Measurements from ENCODE around the gene WNT3A. TPM values are rescaled to one million over a fixed set of nuclear protein-coding genes. Genes with fewer than 3 reads are reported as not detected.

WNT3A gene
- total and polyA plus RNA-seq, 10 donors = not detected

- Histone ChIP-seq H3K9me3 (no peaks in the 10 kb centered on the region), H3K4me3 (no peak overlapping the region), H3K4me1 (peaks cover 0 to 25% (median 19%) of the 10 kb centered on the region in 6 donors), H3K36me3 (no peaks in the 10 kb centered on the region), H3K27me3 (replicated peaks in 1 of 7) (peaks cover 26 to 100% (median 87%) of the 10 kb centered on the region in 7 donors), H3K27ac (no peak overlapping the region)
- peak; percentile 67 for DNase-seq
- TF ChIP-seq POLR2A (IDR thresholded peaks at IDR 0.05) (no peak), CTCF (IDR thresholded peaks at IDR 0.05 in 8 of 11, conservative IDR thresholded peaks at IDR 0.05 in 3 of 11) (no peak), POLR2AphosphoS5 (IDR thresholded peaks at IDR 0.05) (no peak)
- 82 to 87% (median 85%) methylated on average over 8 to 15 of the region's 15 CpGs for WGBS, 5 donors
- intact Hi-C loops (cut with DNase I; ENCODE audit: low total_unique reads) = no loop called here
Measured at GRCh38 chr1:228063251-228064191, 56.7 kb downstream of the WNT3A start.

GRCh38 chr1:228064296-228064695 lies 57.5 kb downstream of the WNT3A start:
- no peak overlapping the region for H3K27ac ChIP-seq
- peaks cover 20 to 100% (median 79%) of the 10 kb centered on the region in 7 donors for H3K27me3 ChIP-seq (replicated peaks in 1 of 7)
- TF ChIP-seq CTCF (IDR thresholded peaks at IDR 0.05 in 8 of 11, conservative IDR thresholded peaks at IDR 0.05 in 3 of 11) (no peak), POLR2A (IDR thresholded peaks at IDR 0.05) (no peak), POLR2AphosphoS5 (IDR thresholded peaks at IDR 0.05) (no peak)
- peaks cover 0 to 18% (median 15%) of the 10 kb centered on the region in 6 donors for H3K4me1 ChIP-seq
- intact Hi-C loops (cut with DNase I; ENCODE audit: low total_unique reads) = no loop called here
- H3K4me3 ChIP-seq = no peak overlapping the region
- 46 to 65% (median 58%) methylated on average over 7 to 8 of the region's 8 CpGs for WGBS, 5 donors
- H3K9me3 ChIP-seq = no peaks in the 10 kb centered on the region
- DNase-seq = peak; percentile 57
- no peaks in the 10 kb centered on the region for H3K36me3 ChIP-seq

- Histone ChIP-seq H3K27ac (no peak overlapping the region), H3K9me3 (no peaks in the 10 kb centered on the region), H3K4me3 (no peak overlapping the region), H3K4me1 (peaks cover 0 to 12% (median 9%) of the 10 kb centered on the region in 6 donors), H3K27me3 (replicated peaks in 1 of 7) (peaks cover 15 to 97% (median 72%) of the 10 kb centered on the region in 7 donors), H3K36me3 (no peaks in the 10 kb centered on the region)
- 70 to 79% (median 72%) methylated on average over 8 to 15 of the region's 15 CpGs for WGBS, 5 donors
- intact Hi-C loops (cut with DNase I; ENCODE audit: low total_unique reads) = no loop called here
- no peak for TF ChIP-seq POLR2AphosphoS5 (IDR thresholded peaks at IDR 0.05)
- TF ChIP-seq POLR2A (IDR thresholded peaks at IDR 0.05) = no peak
- TF ChIP-seq CTCF (IDR thresholded peaks at IDR 0.05 in 8 of 11, conservative IDR thresholded peaks at IDR 0.05 in 3 of 11) = no peak
- peak; percentile 59 for DNase-seq
Measured at GRCh38 chr1:228064741-228065542, 58.1 kb downstream of the WNT3A start.

Data from spleen (tissue), 11 donors.